H1 (cell line): ENCODE data around the gene CMTM5.
"Not testable (repeated sequence)": the region's sequence is repeated elsewhere in the genome, so short reads cannot be mapped to it uniquely, and the experiment has no call there.

ENCODE experiments used
- BCL11A ChIP-seq, 2 experiments: IDR thresholded peaks; one replicate each; pipeline ENCODE4 v1.6.1; 2011; ENCODE audit warnings: low read depth in 2 of 2, low read length in 2 of 2, mild to moderate bottlenecking in 2 of 2
- CEBPB ChIP-seq: IDR thresholded peaks from 2 replicates; pipeline ENCODE4 v1.6.1; 2012; ENCODE audit warnings: low read depth, low read length
- CHD2 ChIP-seq: IDR thresholded peaks from 2 replicates; pipeline ENCODE4 v1.6.1; 2012; ENCODE audit warnings: low read length, improper control_type of control experiment
- CTCF ChIP-seq, 3 experiments: IDR thresholded peaks; 1 replicate in 2 of 3; 2 replicates in 1 of 3; pipeline versions ENCODE4 v1.5.1 to v1.6.1; 2011; ENCODE audit warnings: low read length in 3 of 3, mild to moderate bottlenecking in 3 of 3, inconsistent platforms in 2 of 3, low read depth in 1 of 3, moderate library complexity in 1 of 3; ENCODE audit not compliant: insufficient read depth in 1 of 3; ENCODE audit errors: control extremely low read depth in 1 of 3
- EP300 ChIP-seq, 2 experiments: IDR thresholded peaks; 1 replicate in 1 of 2; 2 replicates in 1 of 2; pipeline ENCODE4 v1.6.1; 2011 to 2012; ENCODE audit warnings: low read depth in 2 of 2, low read length in 2 of 2, mild to moderate bottlenecking in 2 of 2, borderline replicate concordance in 1 of 2, inconsistent platforms in 1 of 2, moderate library complexity in 1 of 2
- GTF2F1 ChIP-seq: IDR thresholded peaks from 2 replicates; pipeline ENCODE4 v1.6.1; 2012; ENCODE audit warnings: low read depth, low read length, improper control_type of control experiment, borderline replicate concordance
- KDM1A ChIP-seq: fragments of 200-600, 300-600 bp; sonication (generic); IDR thresholded peaks from 2 replicates; pipeline ENCODE4 v1.7.1; 2016; ENCODE audit warnings: mild to moderate bottlenecking, low read length, borderline replicate concordance
- PHF8 ChIP-seq: fragments of 200-600 bp; sonication (generic); conservative IDR thresholded peaks from 2 replicates; pipeline ENCODE4 v1.7.1; 2012; ENCODE audit warnings: low read depth, mild to moderate bottlenecking, inconsistent platforms, low read length, moderate library complexity
- POLR2A ChIP-seq, 2 experiments: IDR thresholded peaks; 1 replicate in 1 of 2; 2 replicates in 1 of 2; pipeline ENCODE4 v1.6.1; 2011; ENCODE audit warnings: low read depth in 2 of 2, low read length in 2 of 2, mild to moderate bottlenecking in 2 of 2; ENCODE audit errors: control extremely low read depth in 1 of 2
- SIN3A ChIP-seq, 2 experiments: IDR thresholded peaks in 1 of 2; conservative IDR thresholded peaks in 1 of 2; 2 replicates each; pipeline ENCODE4 v1.6.1; 2011 to 2012; ENCODE audit warnings: low read length in 2 of 2, improper control_type of control experiment in 1 of 2, low read depth in 1 of 2, mild to moderate bottlenecking in 1 of 2
- SP4 ChIP-seq: IDR thresholded peaks from 2 replicates; pipeline ENCODE4 v1.6.1; 2012; ENCODE audit warnings: low read length, inconsistent platforms
- TCF12 ChIP-seq: IDR thresholded peaks from 2 replicates; pipeline ENCODE4 v1.6.1; 2011; ENCODE audit warnings: low read depth, mild to moderate bottlenecking, low read length
- YY1 ChIP-seq: IDR thresholded peaks from 2 replicates; pipeline ENCODE4 v1.6.1; 2011; ENCODE audit warnings: low read depth, mild to moderate bottlenecking, low read length

- not testable (repeated sequence) for TF ChIP-seq POLR2A (IDR thresholded peaks at IDR 0.05; ENCODE audit: control extremely low read depth in 1 of 2, low read depth in 2 of 2, low read length in 2 of 2); CHD2; TCF12; CTCF (IDR thresholded peaks at IDR 0.05; ENCODE audit: control extremely low read depth in 1 of 3, insufficient read depth in 1 of 3, low read depth in 1 of 3, low read length in 3 of 3); KDM1A; GTF2F1; EP300 (IDR thresholded peaks at IDR 0.05; ENCODE audit: borderline replicate concordance in 1 of 2, low read depth in 2 of 2, low read length in 2 of 2); SIN3A (conservative IDR thresholded peaks at IDR 0.05 in 1 of 2, IDR thresholded peaks at IDR 0.05 in 1 of 2; ENCODE audit: low read depth in 1 of 2, low read length in 2 of 2); YY1; SP4; BCL11A (IDR thresholded peaks at IDR 0.05; ENCODE audit: low read depth in 2 of 2, low read length in 2 of 2); PHF8; CEBPB
Measured at GRCh38 chr14:23425798-23426197, 49.0 kb downstream of the CMTM5 start.
